Kidney (tissue), 14 donors: ENCODE measurements around the gene PCNA. TPM values are rescaled to one million over a fixed set of nuclear protein-coding genes. Genes with fewer than 3 reads are reported as not detected.

Source experiments
- DNase-seq, 5 donors: peaks; one replicate each; pipeline ENCODE4 v3.0.0-alpha.2; 2013 to 2020
- FAIRE-seq: peaks from 2 replicates; lab custom pipeline; 2012; peaks lifted over from hg19 to GRCh38; lab: Jason Lieb, UNC
- H3K27ac ChIP-seq, 2 donors: one replicate each; pipeline ENCODE4 v1.7.0; 2013; ENCODE audit warnings: low read depth in 2 of 2, low read length in 2 of 2, inconsistent platforms in 1 of 2
- H3K27me3 ChIP-seq: one replicate; pipeline ENCODE4 v1.7.1; 2013; ENCODE audit warnings: low read length, inconsistent platforms; ENCODE audit not compliant: control insufficient read depth, insufficient read depth
- H3K36me3 ChIP-seq, 3 donors: one replicate each; pipeline versions ENCODE4 v1.7.0 to v1.7.1; 2013; ENCODE audit warnings: low read length in 3 of 3, control low read depth in 1 of 3, inconsistent platforms in 1 of 3; ENCODE audit not compliant: insufficient read depth in 3 of 3, control insufficient read depth in 2 of 3
- H3K4me1 ChIP-seq, 3 donors: one replicate each; pipeline versions ENCODE4 v1.7.0 to v1.7.1; 2013; ENCODE audit warnings: low read length in 3 of 3, inconsistent platforms in 1 of 3, low read depth in 1 of 3; ENCODE audit not compliant: control insufficient read depth in 2 of 3, insufficient read depth in 2 of 3
- H3K4me3 ChIP-seq, 3 donors: one replicate each; pipeline versions ENCODE4 v1.7.0 to v1.8.1; 2013; ENCODE audit warnings: low read length in 3 of 3, control low read depth in 1 of 3, inconsistent platforms in 1 of 3
- H3K9ac ChIP-seq, 3 donors: one replicate each; pipeline versions ENCODE4 v1.7.0 to v1.7.1; 2013; ENCODE audit warnings: low read length in 3 of 3, control low read depth in 1 of 3, inconsistent platforms in 1 of 3
- H3K9me3 ChIP-seq, 3 donors: one replicate each; pipeline versions ENCODE4 v1.7.0 to v1.7.1; 2013; ENCODE audit warnings: low read length in 3 of 3, control low read depth in 1 of 3, inconsistent platforms in 1 of 3; ENCODE audit not compliant: control insufficient read depth in 2 of 3, insufficient read depth in 1 of 3
- intact Hi-C: fragments of 100-400 bp; cut with DNase I; formaldehyde crosslinking; loops from one replicate; pipeline ENCODE4 v1.11.1; 2022
- polyA plus RNA-seq: library from polyadenylated mRNA; stranded (reverse); fragments of 350-450 nt; fragmentation: Illumina TruSeq; extraction: RNeasy Lipid Tissue Mini Kit (QIAGEN cat#74804); gene quantifications from one replicate; pipeline ENCODE4 v1.2.3, GENCODE V29; 2014; ENCODE audit warnings: low read depth, low replicate concordance; ENCODE audit not compliant: insufficient read depth
- total RNA-seq: library from RNA; stranded (reverse); fragmentation: NEBNext Ultra II Directional; extraction: Animal tissue kit (Norgen Biotek cat#: 25700); gene quantifications from one replicate; pipeline ENCODE4 v1.2.1, GENCODE V29; 2021
- TF ChIP-seq, protein P1 (sequence below): IDR thresholded peaks from 3 replicates; pipeline ENCODE4 v1.5.1; 2012; ENCODE audit warnings: mild to moderate bottlenecking, moderate library complexity, borderline replicate concordance; ENCODE audit not compliant: insufficient read depth; ENCODE audit errors: extremely low read depth
- donor health status: control.
- donor health status: control.
- donor health status: control.
- donor health status: control.
- donor health status: control.
- donor health status: DM: yes; HTN: yes; CAD: no.
- donor health status: Normal renal cell carcinoma (clear cell type).

The PCNA gene
- total and polyA plus RNA-seq, 2 donors from 2014 or later: 46.4 to 48.2 TPM

GRCh38 chr20:5095931-5096330 is 23.8 kb downstream of the PCNA start:
- DNase-seq: no peak
- intact Hi-C loops: no loop called here
- Histone ChIP-seq H3K27me3 (no peaks in the 10 kb centered on the region), H3K27ac (no peak overlapping the region), H3K9me3 (no peaks in the 10 kb centered on the region), H3K4me1 (no peaks in the 10 kb centered on the region), H3K4me3 (no peak overlapping the region), H3K9ac (no peak overlapping the region), H3K36me3 (peaks cover 3 to 11% (median 10%) of the 10 kb centered on the region in 3 donors)
- TF ChIP-seq, protein P1, sequence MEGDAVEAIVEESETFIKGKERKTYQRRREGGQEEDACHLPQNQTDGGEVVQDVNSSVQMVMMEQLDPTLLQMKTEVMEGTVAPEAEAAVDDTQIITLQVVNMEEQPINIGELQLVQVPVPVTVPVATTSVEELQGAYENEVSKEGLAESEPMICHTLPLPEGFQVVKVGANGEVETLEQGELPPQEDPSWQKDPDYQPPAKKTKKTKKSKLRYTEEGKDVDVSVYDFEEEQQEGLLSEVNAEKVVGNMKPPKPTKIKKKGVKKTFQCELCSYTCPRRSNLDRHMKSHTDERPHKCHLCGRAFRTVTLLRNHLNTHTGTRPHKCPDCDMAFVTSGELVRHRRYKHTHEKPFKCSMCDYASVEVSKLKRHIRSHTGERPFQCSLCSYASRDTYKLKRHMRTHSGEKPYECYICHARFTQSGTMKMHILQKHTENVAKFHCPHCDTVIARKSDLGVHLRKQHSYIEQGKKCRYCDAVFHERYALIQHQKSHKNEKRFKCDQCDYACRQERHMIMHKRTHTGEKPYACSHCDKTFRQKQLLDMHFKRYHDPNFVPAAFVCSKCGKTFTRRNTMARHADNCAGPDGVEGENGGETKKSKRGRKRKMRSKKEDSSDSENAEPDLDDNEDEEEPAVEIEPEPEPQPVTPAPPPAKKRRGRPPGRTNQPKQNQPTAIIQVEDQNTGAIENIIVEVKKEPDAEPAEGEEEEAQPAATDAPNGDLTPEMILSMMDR: no peak
- FAIRE-seq: no peak

DNA sequence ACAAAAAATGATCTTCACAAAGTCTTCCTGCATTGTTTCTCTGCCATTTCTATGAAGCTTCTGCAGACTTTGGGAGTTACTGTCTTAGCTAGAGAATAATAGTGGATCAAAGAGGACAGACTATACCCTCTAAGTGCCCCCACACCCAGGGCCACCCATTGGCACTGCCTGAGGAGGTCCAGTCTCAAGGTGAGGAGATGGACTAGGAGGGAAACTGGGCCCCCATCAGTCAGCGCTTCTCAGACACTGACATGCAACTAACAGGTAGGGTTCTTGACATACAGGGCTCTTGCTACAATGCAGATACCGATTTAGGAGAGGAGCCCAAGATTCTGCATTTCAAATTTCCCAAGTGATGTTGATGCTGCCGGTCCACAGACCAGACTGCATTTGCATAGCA is 24.3 kb downstream of the PCNA start:
- DNase-seq (no peak), FAIRE-seq (no peak)
- intact Hi-C loops: no loop called here
- peaks cover 3 to 11% (median 10%) of the 10 kb centered on the region in 3 donors for H3K36me3 ChIP-seq
- no peak overlapping the region for H3K4me3 ChIP-seq
- no peaks in the 10 kb centered on the region for H3K27me3 ChIP-seq
- no peak overlapping the region for H3K27ac ChIP-seq
- H3K9ac ChIP-seq: no peak overlapping the region
- TF ChIP-seq, protein P1: no peak
- H3K9me3 ChIP-seq: no peaks in the 10 kb centered on the region
- H3K4me1 ChIP-seq: no peaks in the 10 kb centered on the region

- TF ChIP-seq, protein P1: no peak
- no peak for DNase-seq
- Histone ChIP-seq H3K27me3 (no peaks in the 10 kb centered on the region), H3K9ac (no peak overlapping the region), H3K4me3 (no peak overlapping the region), H3K9me3 (no peaks in the 10 kb centered on the region), H3K27ac (no peak overlapping the region), H3K36me3 (peaks cover 0 to 10% (median 7%) of the 10 kb centered on the region in 3 donors), H3K4me1 (no peaks in the 10 kb centered on the region)
- FAIRE-seq: no peak
- intact Hi-C loops: no loop called here
Observed at GRCh38 chr20:5092765-5093339, 26.9 kb downstream of the PCNA start.

- H3K27ac ChIP-seq: no peak overlapping the region
- H3K4me3 ChIP-seq: no peak overlapping the region
- no peaks in the 10 kb centered on the region for H3K27me3 ChIP-seq
- H3K9me3 ChIP-seq: no peaks in the 10 kb centered on the region
- TF ChIP-seq, protein P1: no peak
- no peak overlapping the region for H3K9ac ChIP-seq
- H3K36me3 ChIP-seq: peaks cover 0 to 10% (median 7%) of the 10 kb centered on the region in 3 donors
- no peak for FAIRE-seq
- no peaks in the 10 kb centered on the region for H3K4me1 ChIP-seq
- no peak for DNase-seq
- intact Hi-C loops: no loop called here
Observed at GRCh38 chr20:5091902-5092301, 27.9 kb downstream of the PCNA start.
